Heart left ventricle (tissue), 16 donors: ENCODE data around the gene CFAP119. TPM values are rescaled to one million over a fixed set of nuclear protein-coding genes. Genes with fewer than 3 reads are reported as not detected.
A peak's percentile ranks its signal among the peaks of the same experiment; 100 is the strongest.

Experiments used
- ATAC-seq, 4 donors: fragments of 200-7000 bp; cut with Tn5 transposase; one replicate each; pipeline ENCODE4 v1.9.1; 2020 to 2022; ENCODE audit warnings: moderate library complexity in 4 of 4, mild to moderate bottlenecking in 3 of 4, moderate number of reproducible peaks in 1 of 4
- DNase-seq, 5 donors: peaks; one replicate each; pipeline ENCODE4 v3.0.0-alpha.2; 2020
- H3K27ac ChIP-seq, 12 donors: fragments of 200-600 bp; sonication (generic) in 4 of 12; one replicate each; pipeline versions ENCODE4 v1.5.0 to v1.8.0; 2016 to 2022; ENCODE audit warnings: mild to moderate bottlenecking in 2 of 12
- H3K27me3 ChIP-seq, 9 donors: fragments of 200-600 bp; sonication (generic) in 2 of 9; one replicate each; pipeline versions ENCODE4 v1.5.1 to v1.8.0; 2016 to 2022; ENCODE audit warnings: mild to moderate bottlenecking in 3 of 9
- H3K36me3 ChIP-seq, 9 donors: fragments of 200-600 bp; sonication (generic) in 2 of 9; one replicate each; pipeline versions ENCODE4 v1.5.0 to v1.8.0; 2018 to 2022; ENCODE audit warnings: mild to moderate bottlenecking in 2 of 9
- H3K4me1 ChIP-seq, 12 donors: fragments of 200-600 bp; sonication (generic) in 4 of 12; one replicate each; pipeline versions ENCODE4 v1.5.0 to v1.8.0; 2016 to 2022; ENCODE audit warnings: mild to moderate bottlenecking in 3 of 12
- H3K4me3 ChIP-seq, 12 donors: fragments of 200-600 bp; sonication (generic) in 4 of 12; one replicate each; pipeline versions ENCODE4 v1.5.0 to v1.8.0; 2017 to 2022; ENCODE audit warnings: mild to moderate bottlenecking in 9 of 12, moderate library complexity in 4 of 12
- H3K9me3 ChIP-seq, 12 donors: fragments of 200-600 bp; sonication (generic) in 4 of 12; one replicate each; pipeline versions ENCODE4 v1.5.0 to v1.8.0; 2016 to 2022; ENCODE audit warnings: mild to moderate bottlenecking in 1 of 12
- CTCF ChIP-seq, 12 donors: fragments of 200-600 bp; sonication (generic) in 4 of 12; IDR thresholded peaks; one replicate each; pipeline versions ENCODE4 v1.5.0 to v1.8.0; 2018 to 2022; ENCODE audit warnings: antibody characterized with exemption in 12 of 12, mild to moderate bottlenecking in 5 of 12
- POLR2A ChIP-seq, 2 donors: fragments of 450-650 bp; IDR thresholded peaks; one replicate each; pipeline ENCODE4 v1.6.1; 2017; ENCODE audit warnings: antibody characterized with exemption in 2 of 2, mild to moderate bottlenecking in 2 of 2, moderate library complexity in 2 of 2
- WGBS, 4 donors: extraction: QIAGEN DNeasy Blood & Tissue Kit in 2 of 4; methylation state at CpG; one replicate each; pipeline versions ENCODE4 v1.1.5 to v1.1.7; 2013 to 2018; 5-methylcytosine and 5-hydroxymethylcytosine counted together
- intact Hi-C, 10 donors: fragments of 100-400 bp; cut with DNase I; formaldehyde crosslinking; loops; one replicate each; pipeline versions ENCODE4 v1.11.1 to v1.14.2; 2022
- polyA plus RNA-seq, 2 donors: library from polyadenylated mRNA; stranded (reverse); fragments of 200-250 nt; gene quantifications; one replicate each; pipeline ENCODE4 v1.2.3, GENCODE V29; 2013
- total RNA-seq, 9 donors: library from RNA; depleted of rRNA in 2 of 9; stranded (reverse); fragments of >200 nt in 2 of 9; fragmentation: NEBNext Ultra II Directional in 3 of 9; extraction: Animal tissue kit (Norgen Biotek cat#: 25700) in 3 of 9; gene quantifications; one replicate each; pipeline versions ENCODE4 v1.1.0 to v1.2.4, GENCODE V29; 2016 to 2023
- donor health status: ischemic (EF 13 %, LVEDD 7.1; RV severe dilation, severe dysfunction).
- donor health status: healthy with polysubstance abuse.
- donor health status: DM: no; HTN: yes; CAD: no.
- donor health status: DM: no; HTN: no; CAD: no.
- donor health status: ischemic (EF 25% LVEDD 6.9; RV normal size, moderate dysfunction).
- donor health status: ischemic (EF 25% LVEDD 5.7; RV mildly dilated, moderate dysfunction).
- donor health status: healthy.
- donor health status: DM: yes; HTN: yes; CAD: no.
- donor health status: ischemic (EF 35%, LVEDD 5.7; RV mildly dilated, moderate dysfunction).
- donor health status: nonischemic (EF 11% LVEDD 7.7; RV severe dilation, severe dysfunction).
- donor health status: DM: yes; HTN: yes; CAD: no.
- donor health status: PGD.
- donor health status: ischemic (EF 29% LVEDD 5.4; RV normal size, mild dysfunction).
- donor health status: nonischemic (EF 23%, LVEDD 6.1; RV moderate dilation, normal function).

Gene CFAP119
- total and polyA plus RNA-seq, 11 donors: 0.48 to 2.1 (median 1.0) TPM

GRCh38 chr16:30794634-30795033 is 32.8 kb upstream of the CFAP119 start:
- Histone ChIP-seq H3K27me3 (no peaks in the 10 kb centered on the region), H3K36me3 (no peaks in the 10 kb centered on the region), H3K4me1 (no peaks in the 10 kb centered on the region), H3K9me3 (no peaks in the 10 kb centered on the region), H3K27ac (no peak overlapping the region), H3K4me3 (no peak overlapping the region)
- no peak for DNase-seq
- TF ChIP-seq POLR2A (IDR thresholded peaks at IDR 0.05) (no peak), CTCF (IDR thresholded peaks at IDR 0.05) (no peak)
- intact Hi-C loops: loop anchor here in 1 of 10 donors (5.0 kb wide), 1 partner anchor 32 kb away; the partner anchor contains the start of genes CFAP119 and RNF40
- no peak for ATAC-seq
- 82 to 94% (median 91%) methylated on average over 3 of the region's 3 CpGs for WGBS, 4 donors

- ATAC-seq: peak in 1 of 4 donors; percentile 8
- 74 to 93% (median 84%) methylated on average over 6 to 7 of the region's 7 CpGs for WGBS, 4 donors
- intact Hi-C loops: no loop called here
Observed at GRCh38 chr16:30793508-30794069, 31.7 kb upstream of the CFAP119 start.

GRCh38 chr16:30787613-30788378 is 25.9 kb upstream of the CFAP119 start:
- intact Hi-C loops: loop anchor here in 5 of 10 donors (1.0 to 2.0 kb wide), 3 partner anchors 17 to 19 kb away; no protein-coding TSS in a partner anchor
- WGBS, 4 donors: 35 to 40% (median 38%) methylated on average over 11 of the region's 11 CpGs
- Histone ChIP-seq H3K27ac (peak overlapping the region; percentile 89 to 98 (median 94)), H3K9me3 (no peaks in the 10 kb centered on the region), H3K4me1 (peaks cover 0 to 26% (median 19%) of the 10 kb centered on the region in 12 donors), H3K36me3 (peaks cover 0 to 16% (median 10%) of the 10 kb centered on the region in 9 donors), H3K27me3 (no peaks in the 10 kb centered on the region), H3K4me3 (peak overlapping the region; percentile 68 to 100 (median 92))
- ATAC-seq (no peak), DNase-seq (no peak)
- TF ChIP-seq POLR2A (IDR thresholded peaks at IDR 0.05) (no peak), CTCF (IDR thresholded peaks at IDR 0.05) (no peak)

More at GRCh38 chr16:30793508-30794069, 31.7 kb upstream of the CFAP119 start:
- TF ChIP-seq POLR2A (IDR thresholded peaks at IDR 0.05) (no peak), CTCF (IDR thresholded peaks at IDR 0.05) (no peak)
- no peaks in the 10 kb centered on the region for H3K27me3 ChIP-seq
- no peaks in the 10 kb centered on the region for H3K9me3 ChIP-seq
- no peak for DNase-seq
- H3K36me3 ChIP-seq: no peaks in the 10 kb centered on the region
- H3K4me3 ChIP-seq: no peak overlapping the region
- no peak overlapping the region for H3K27ac ChIP-seq
- H3K4me1 ChIP-seq: no peaks in the 10 kb centered on the region
